ENCODE results near the gene CEP57L1.
A peak's percentile ranks its signal among the peaks of the same experiment; 100 is the strongest.
"Not testable (repeated sequence)": the region's sequence is repeated elsewhere in the genome, so short reads cannot be mapped to it uniquely, and the experiment has no call there.

CEP57L1 gene

GRCh38 chr6:109074133-109074415 lies 21.2 kb upstream of the CEP57L1 start:
- DNase-seq: no peak

GRCh38 chr6:109075934-109076333 lies 19.4 kb upstream of the CEP57L1 start:
- no peak for DNase-seq

- peak; percentile 62 for DNase-seq
Measured at GRCh38 chr6:109076377-109076776, 18.9 kb upstream of the CEP57L1 start.

- DNase-seq: no peak
Measured at GRCh38 chr6:109079981-109080380, 15.3 kb upstream of the CEP57L1 start.

GRCh38 chr6:109081026-109081425 lies 14.3 kb upstream of the CEP57L1 start:
- DNase-seq: no peak

- DNase-seq: no peak
Measured at GRCh38 chr6:109081516-109082187, 13.7 kb upstream of the CEP57L1 start.

DNA sequence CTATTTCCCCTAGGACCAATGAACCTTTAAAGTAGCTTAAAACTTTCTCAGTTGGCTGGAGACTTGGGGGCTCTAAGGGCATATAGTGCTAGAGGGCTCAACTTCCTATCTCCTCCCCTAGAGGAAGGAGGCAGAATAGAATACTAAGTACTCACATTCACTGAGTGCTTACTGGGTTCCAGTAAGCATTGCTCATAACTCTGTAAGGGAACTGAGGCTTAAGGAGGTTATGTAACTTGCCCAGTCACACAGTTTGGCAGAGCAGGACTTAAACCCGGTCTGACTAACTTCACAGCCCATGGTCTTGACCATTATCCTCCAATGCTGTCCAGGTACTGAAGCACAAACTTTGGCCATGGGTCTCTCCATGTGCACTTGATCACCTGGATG lies 13.1 kb upstream of the CEP57L1 start:
- no peak for DNase-seq

GRCh38 chr6:109083657-109084056 lies 11.7 kb upstream of the CEP57L1 start:
- DNase-seq: no peak

- DNase-seq: not testable (repeated sequence)
Measured at GRCh38 chr6:109084146-109084545, 11.2 kb upstream of the CEP57L1 start.

- no peak for DNase-seq
Measured at GRCh38 chr6:109087661-109088264, 7.5 kb upstream of the CEP57L1 start.

GRCh38 chr6:109088995-109089394 lies 6.3 kb upstream of the CEP57L1 start:
- DNase-seq: no peak

- DNase-seq: no peak
Measured at GRCh38 chr6:109091314-109092024, 3.8 kb upstream of the CEP57L1 start.

GRCh38 chr6:109092074-109092473 lies 3.2 kb upstream of the CEP57L1 start:
- DNase-seq: no peak

DNA sequence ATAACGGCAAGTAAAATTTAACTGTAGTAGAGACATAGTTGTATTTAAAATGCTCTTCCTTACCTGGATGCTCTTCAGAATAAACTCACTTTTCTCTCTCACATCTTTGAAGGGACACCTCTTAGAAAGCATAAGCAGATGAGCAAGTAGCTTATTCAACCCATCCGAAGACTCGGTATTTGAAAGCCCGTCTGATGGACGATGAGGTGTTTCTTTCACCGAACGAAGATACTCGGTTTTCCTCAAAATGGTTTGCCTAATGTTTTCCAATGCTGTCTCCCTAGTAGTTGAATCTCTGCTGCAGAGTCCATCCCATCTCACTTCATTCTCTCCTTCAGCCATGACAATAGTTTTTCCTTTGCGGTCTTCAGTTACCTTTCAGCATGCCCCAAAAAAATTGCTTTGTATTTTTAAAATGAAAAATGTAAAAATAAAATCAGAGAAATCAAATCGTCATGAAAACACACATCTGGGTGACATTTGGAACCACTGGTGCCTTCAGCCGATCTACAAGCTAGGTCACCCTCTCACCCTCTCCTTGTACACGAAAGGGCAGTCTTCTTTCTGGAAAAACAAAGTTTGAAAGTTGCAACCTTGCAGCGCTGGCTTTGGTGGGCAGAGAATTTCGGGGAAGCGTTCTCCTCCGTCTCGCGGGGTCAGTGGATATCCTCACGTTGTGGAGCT lies 1.4 kb upstream of the CEP57L1 start:
- DNase-seq: peak; percentile 30

- DNase-seq: peak; percentile 98
Measured at GRCh38 chr6:109094416-109095035, 781 bp upstream of the CEP57L1 start, which contains the start of gene SESN1. Gene SESN1, minus strand, starts transcription at chr6:109094846. Its CDS starts 773 bp downstream, at chr6:109094073.

DNA sequence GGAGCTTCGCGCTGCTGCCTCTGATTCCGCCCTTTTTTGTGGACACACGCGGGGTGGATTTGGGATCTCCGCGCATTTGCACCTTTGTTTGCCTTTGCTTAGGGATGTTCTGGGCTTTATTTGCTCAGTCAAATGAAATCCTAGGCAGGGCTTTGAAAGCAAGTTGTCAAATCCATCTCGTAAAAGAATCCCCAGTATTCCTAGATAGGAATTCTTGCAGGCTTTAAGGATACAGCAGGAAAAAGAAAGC lies 453 bp downstream of the CEP57L1 start:
- DNase-seq: no peak

DNA sequence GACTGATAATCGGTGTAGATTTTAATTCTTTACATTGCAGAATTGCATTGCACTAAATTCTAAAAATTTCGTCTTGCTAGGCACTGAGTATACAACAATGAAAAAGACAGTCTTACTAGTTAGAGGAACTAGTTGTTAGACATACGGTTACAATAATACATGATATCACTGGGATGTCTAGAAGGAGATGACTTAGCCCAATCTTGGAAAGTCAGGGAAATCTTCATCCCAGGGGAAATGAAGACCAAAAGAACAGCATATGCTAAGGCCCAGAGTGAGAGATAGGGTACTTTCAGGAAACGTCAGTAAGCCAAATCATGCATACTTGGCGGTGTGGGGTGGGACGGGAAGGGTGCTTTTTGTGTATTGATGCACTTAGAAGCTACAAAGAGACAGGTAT lies 901 bp downstream of the CEP57L1 start:
- peak; percentile 52 for DNase-seq

DNA sequence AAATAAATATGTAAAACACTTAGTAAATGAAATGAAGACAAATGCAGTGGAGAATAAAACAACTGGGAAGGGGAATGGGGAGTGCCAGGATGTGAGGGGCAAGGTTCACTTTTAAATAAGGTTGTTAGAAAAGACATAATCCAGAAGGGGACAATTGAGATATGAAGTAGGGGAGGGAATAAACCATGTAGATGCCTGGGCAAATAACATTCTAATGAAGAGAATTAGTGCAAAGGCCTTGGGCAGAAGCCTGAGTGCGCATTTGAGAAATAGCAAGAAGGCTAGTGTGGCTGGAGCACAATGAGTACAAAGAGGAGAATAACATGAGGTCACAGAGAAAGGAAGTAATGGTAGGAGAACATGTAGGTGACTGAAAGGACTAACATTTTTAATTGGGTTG lies 2.4 kb downstream of the CEP57L1 start:
- no peak for DNase-seq

GRCh38 chr6:109102762-109103161 lies 7.5 kb downstream of the CEP57L1 start:
- peak; percentile 77 for DNase-seq

- peak; percentile 32 for DNase-seq
Measured at GRCh38 chr6:109103942-109104341, 8.6 kb downstream of the CEP57L1 start.

DNA sequence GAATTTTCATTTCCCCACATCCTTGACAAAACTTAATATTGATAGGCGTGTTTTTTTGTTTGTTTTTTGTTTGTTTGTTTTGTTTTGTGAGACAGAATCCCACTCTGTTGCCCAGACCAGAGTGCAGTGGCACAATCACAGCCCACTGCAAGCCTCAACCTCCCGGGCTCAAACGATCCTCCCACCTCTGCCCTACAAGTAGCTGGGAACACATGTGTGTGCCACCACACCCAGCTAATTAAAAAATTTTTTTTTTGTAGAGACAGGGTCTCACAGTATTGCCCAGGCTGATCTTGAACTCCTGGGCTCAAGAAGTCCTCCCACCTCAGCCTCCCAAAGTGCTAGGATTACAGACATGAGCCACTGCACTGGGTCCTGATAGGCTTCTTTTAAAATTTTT lies 9.2 kb downstream of the CEP57L1 start:
- DNase-seq: no peak

GRCh38 chr6:109105681-109106080 lies 10.4 kb downstream of the CEP57L1 start:
- DNase-seq: peak; percentile 32

- not testable (repeated sequence) for DNase-seq
Measured at GRCh38 chr6:109109663-109110062, 14.4 kb downstream of the CEP57L1 start.

- DNase-seq: not testable (repeated sequence)
Measured at GRCh38 chr6:109112663-109113062, 17.4 kb downstream of the CEP57L1 start.
